PFSK-1 (cell line): ENCODE data around the gene PROZ.

Experiments used
- REST ChIP-seq, 2 experiments: IDR thresholded peaks; 2 replicates each; pipeline versions ENCODE4 v1.6.1 to v1.8.0; 2011 to 2012; ENCODE audit warnings: low read depth in 2 of 2, low read length in 2 of 2, control low read depth in 1 of 2, inconsistent platforms in 1 of 2, mild to moderate bottlenecking in 1 of 2, moderate library complexity in 1 of 2; ENCODE audit not compliant: insufficient read depth in 1 of 2
- SIN3A ChIP-seq: IDR thresholded peaks from 2 replicates; pipeline ENCODE4 v1.6.1; 2012; ENCODE audit warnings: mild to moderate bottlenecking, low read length, moderate library complexity, borderline replicate concordance; ENCODE audit not compliant: insufficient read depth

- TF ChIP-seq SIN3A (no peak), REST (IDR thresholded peaks at IDR 0.05; ENCODE audit: insufficient read depth in 1 of 2, low read depth in 2 of 2, low read length in 2 of 2) (no peak)
These were observed 34.1 kb upstream of the PROZ start for GRCh38 chr13:113124211-113124970.
